ENCODE results near the gene NARF. TPM values are rescaled to one million over a fixed set of nuclear protein-coding genes. Genes with fewer than 3 reads are reported as not detected.
"Not testable (repeated sequence)": the region's sequence is repeated elsewhere in the genome, so short reads cannot be mapped to it uniquely, and the experiment has no call there.

Gene NARF
- total RNA-seq = 100 to 1,000 TPM; 150 to 153 TPM

- ChIA-PET POLR2A (interaction anchor here (0.7 to 5.0 kb wide), 28 partner anchors 9 to 775 kb away, joined by 3 to 68 read pairs (median 4); partner anchors contain the start of genes ARL16, CSNK1D, FOXK2 and HEXD), CTCF (interaction anchor here (1.1 to 1.6 kb wide), 2 partner anchors 36 to 39 kb away, joined by 4 to 6 read pairs; no protein-coding TSS in a partner anchor)
- Mint-ChIP-seq H3K4me3 (peak within 1 kb of the TSS; percentile 97), H3K27me3 (no peaks in the 10 kb centered on the region), H3K36me3 (ENCODE audit: low read depth) (peaks cover 55% of the 10 kb centered on the region), H3K9me3 (peaks cover 3% of the 10 kb centered on the region), H3K4me1 (peaks cover 56% of the 10 kb centered on the region), H3K27ac (peak within 1 kb of the TSS; percentile 96)
- DNase-seq = peak; percentile 97
Measured at GRCh38 chr17:82458179-82458884, at the start of gene NARF. TSS of gene NARF (plus strand) at chr17:82458741. CDS start at chr17:82458804, 63 bp downstream.

DNA sequence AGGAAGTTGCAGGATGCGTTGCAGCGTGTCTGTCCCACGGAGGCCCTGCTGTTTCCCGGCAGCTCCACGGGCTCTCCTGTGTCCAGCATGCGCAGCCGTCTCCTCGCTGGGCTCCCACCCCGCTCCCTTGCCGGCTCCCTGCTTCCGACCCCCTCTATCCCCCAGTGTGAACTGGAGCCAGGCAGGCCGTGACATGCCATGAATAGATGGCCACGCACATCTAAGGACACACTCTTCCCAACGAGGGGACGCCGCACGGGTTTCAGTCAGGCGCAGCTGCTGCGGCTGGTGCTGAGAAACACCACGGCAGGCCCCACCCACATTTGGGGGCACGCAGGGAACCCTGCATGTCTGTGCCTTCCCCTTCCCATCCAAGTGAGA, 49.6 kb upstream of the NARF start:
- ChIA-PET CTCF (no interaction called here), POLR2A (interaction anchor here (1.6 kb wide), 1 partner anchor 9 kb away, joined by 4 read pairs; no protein-coding TSS in a partner anchor)
- Mint-ChIP-seq H3K4me3 (no peak overlapping the region), H3K27ac (no peak overlapping the region), H3K27me3 (no peaks in the 10 kb centered on the region), H3K4me1 (peaks cover 9% of the 10 kb centered on the region), H3K9me3 (no peaks in the 10 kb centered on the region), H3K36me3 (ENCODE audit: low read depth) (peaks cover 7% of the 10 kb centered on the region)
- DNase-seq = no peak

- no peaks in the 10 kb centered on the region for H3K27me3 Mint-ChIP-seq
- POLR2A ChIA-PET = interaction anchor here (1.6 kb wide), 1 partner anchor 7 kb away, joined by 4 read pairs; no protein-coding TSS in a partner anchor
- H3K36me3 Mint-ChIP-seq (ENCODE audit: low read depth) = peaks cover 8% of the 10 kb centered on the region
- H3K4me1 Mint-ChIP-seq = peaks cover 17% of the 10 kb centered on the region
- DNase-seq = no peak
- no peaks in the 10 kb centered on the region for H3K9me3 Mint-ChIP-seq
- H3K4me3 Mint-ChIP-seq = no peak overlapping the region
- no peak overlapping the region for H3K27ac Mint-ChIP-seq
- CTCF ChIA-PET = interaction anchor here (1.1 to 1.3 kb wide), 2 partner anchors 14 to 168 kb away, joined by 3 to 4 read pairs; no protein-coding TSS in a partner anchor
Measured at GRCh38 chr17:82410014-82410716, 48.4 kb upstream of the NARF start.

- no peak overlapping the region for H3K4me3 Mint-ChIP-seq
- H3K36me3 Mint-ChIP-seq (ENCODE audit: low read depth) = peaks cover 6% of the 10 kb centered on the region
- no peaks in the 10 kb centered on the region for H3K9me3 Mint-ChIP-seq
- no peak overlapping the region for H3K27ac Mint-ChIP-seq
- ChIA-PET POLR2A (interaction anchor here (1.2 kb wide), 1 partner anchor 38 kb away, joined by 5 read pairs; no protein-coding TSS in a partner anchor), CTCF (interaction anchor here (1.3 kb wide), 1 partner anchor 13 kb away, joined by 3 read pairs; no protein-coding TSS in a partner anchor)
- H3K4me1 Mint-ChIP-seq = peaks cover 20% of the 10 kb centered on the region
- no peaks in the 10 kb centered on the region for H3K27me3 Mint-ChIP-seq
- no peak for DNase-seq
Measured at GRCh38 chr17:82411396-82412053, 47.0 kb upstream of the NARF start.

DNA sequence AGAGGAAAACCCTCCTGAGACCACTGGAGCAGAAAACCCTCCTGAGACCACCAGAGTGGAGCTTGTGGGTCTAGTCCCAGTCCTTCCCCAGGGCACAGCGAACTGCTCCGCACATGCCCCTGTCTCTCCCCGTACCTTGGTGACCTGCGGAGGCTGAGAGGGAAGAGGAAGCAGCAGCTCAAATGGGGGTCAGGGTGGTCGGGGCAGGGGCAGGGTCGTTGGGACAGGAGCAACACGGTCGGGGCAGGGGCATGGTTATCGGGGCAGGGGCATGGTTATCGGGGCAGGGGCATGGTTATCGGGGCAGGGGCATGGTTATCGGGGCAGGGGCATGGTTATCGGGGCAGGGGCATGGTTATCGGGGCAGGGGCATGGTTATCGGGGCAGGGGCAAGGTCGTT, 46.5 kb upstream of the NARF start:
- H3K36me3 Mint-ChIP-seq (ENCODE audit: low read depth); H3K4me3 Mint-ChIP-seq; DNase-seq; CTCF ChIA-PET; H3K9me3 Mint-ChIP-seq; H3K27ac Mint-ChIP-seq; H3K27me3 Mint-ChIP-seq: not testable (repeated sequence)
- peaks cover 20% of the 10 kb centered on the region for H3K4me1 Mint-ChIP-seq
- POLR2A ChIA-PET = interaction anchor here (1.2 kb wide), 1 partner anchor 37 kb away, joined by 5 read pairs; no protein-coding TSS in a partner anchor

- ChIA-PET POLR2A (no interaction called here), CTCF (interaction anchor here (1.1 to 1.3 kb wide), 2 partner anchors 60 to 62 kb away, joined by 4 read pairs; no protein-coding TSS in a partner anchor)
- Mint-ChIP-seq H3K36me3 (ENCODE audit: low read depth) (peaks cover 6% of the 10 kb centered on the region), H3K9me3 (no peaks in the 10 kb centered on the region), H3K4me1 (peaks cover 17% of the 10 kb centered on the region), H3K27ac (no peak overlapping the region), H3K4me3 (no peak overlapping the region), H3K27me3 (no peaks in the 10 kb centered on the region)
- no peak for DNase-seq
Measured at GRCh38 chr17:82412535-82413520, 45.7 kb upstream of the NARF start.

GRCh38 chr17:82414548-82415281, 43.8 kb upstream of the NARF start:
- Mint-ChIP-seq H3K36me3 (ENCODE audit: low read depth) (peaks cover 12% of the 10 kb centered on the region), H3K4me3 (no peak overlapping the region), H3K4me1 (peaks cover 21% of the 10 kb centered on the region), H3K27ac (no peak overlapping the region), H3K9me3 (no peaks in the 10 kb centered on the region), H3K27me3 (no peaks in the 10 kb centered on the region)
- CTCF ChIA-PET = interaction anchor here (0.6 to 1.3 kb wide), 3 partner anchors 62 to 71 kb away, joined by 3 to 4 read pairs (median 4); no protein-coding TSS in a partner anchor
- DNase-seq = peak; percentile 82
- POLR2A ChIA-PET = interaction anchor here (1.3 kb wide), 1 partner anchor 65 kb away, joined by 4 read pairs; no protein-coding TSS in a partner anchor

GRCh38 chr17:82415336-82415735, 43.2 kb upstream of the NARF start:
- H3K4me1 Mint-ChIP-seq = peaks cover 27% of the 10 kb centered on the region

DNA sequence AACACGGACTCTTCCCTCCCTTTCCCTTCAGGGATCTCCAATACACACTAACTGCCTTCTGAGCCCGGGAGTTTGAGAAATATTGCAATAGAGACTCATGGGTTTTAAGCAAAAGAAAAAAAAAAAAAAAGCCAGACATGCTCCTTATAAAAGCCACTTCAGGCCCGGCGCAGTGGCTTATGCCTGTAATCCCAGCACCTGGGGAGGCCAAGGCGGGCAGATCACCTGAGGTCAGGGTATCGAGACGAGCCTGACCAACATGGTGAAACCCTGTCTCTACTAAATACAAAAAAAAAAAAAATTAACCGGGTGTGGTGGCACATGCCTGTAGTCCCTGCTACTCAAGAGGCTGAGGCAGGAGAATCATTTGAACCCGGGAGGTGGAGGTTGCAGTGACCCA, 42.8 kb upstream of the NARF start:
- Mint-ChIP-seq H3K4me1 (peaks cover 27% of the 10 kb centered on the region), H3K27me3 (no peaks in the 10 kb centered on the region), H3K4me3 (no peak overlapping the region), H3K9me3 (no peaks in the 10 kb centered on the region), H3K27ac (no peak overlapping the region), H3K36me3 (ENCODE audit: low read depth) (peaks cover 20% of the 10 kb centered on the region)
- ChIA-PET CTCF (no interaction called here), POLR2A (interaction anchor here (5.1 kb wide), 1 partner anchor 41 kb away, joined by 31 read pairs; the partner anchor contains the start of gene NARF)
- DNase-seq = no peak

More at GRCh38 chr17:82415336-82415735, 43.2 kb upstream of the NARF start:
- no peak for DNase-seq
- Mint-ChIP-seq H3K9me3 (no peaks in the 10 kb centered on the region), H3K27ac (no peak overlapping the region), H3K36me3 (ENCODE audit: low read depth) (peaks cover 18% of the 10 kb centered on the region), H3K27me3 (no peaks in the 10 kb centered on the region), H3K4me3 (no peak overlapping the region)
- ChIA-PET CTCF (interaction anchor here (0.6 kb wide), 1 partner anchor 72 kb away, joined by 3 read pairs; no protein-coding TSS in a partner anchor), POLR2A (interaction anchor here (1.3 kb wide), 1 partner anchor 65 kb away, joined by 4 read pairs; no protein-coding TSS in a partner anchor)

- H3K27ac Mint-ChIP-seq = no peak overlapping the region
- CTCF ChIA-PET = interaction anchor here (1.5 to 2.0 kb wide), 2 partner anchors 33 to 181 kb away, joined by 7 read pairs; no protein-coding TSS in a partner anchor
- peaks cover 30% of the 10 kb centered on the region for H3K4me1 Mint-ChIP-seq
- no peak for DNase-seq
- no peaks in the 10 kb centered on the region for H3K27me3 Mint-ChIP-seq
- no peaks in the 10 kb centered on the region for H3K9me3 Mint-ChIP-seq
- POLR2A ChIA-PET = interaction anchor here (0.6 to 5.1 kb wide), 3 partner anchors 33 to 81 kb away, joined by 3 to 31 read pairs (median 8); partner anchors contain the start of gene NARF
- H3K4me3 Mint-ChIP-seq = no peak overlapping the region
- peaks cover 25% of the 10 kb centered on the region for H3K36me3 Mint-ChIP-seq (ENCODE audit: low read depth)
Measured at GRCh38 chr17:82416264-82416663, 42.3 kb upstream of the NARF start.

DNA sequence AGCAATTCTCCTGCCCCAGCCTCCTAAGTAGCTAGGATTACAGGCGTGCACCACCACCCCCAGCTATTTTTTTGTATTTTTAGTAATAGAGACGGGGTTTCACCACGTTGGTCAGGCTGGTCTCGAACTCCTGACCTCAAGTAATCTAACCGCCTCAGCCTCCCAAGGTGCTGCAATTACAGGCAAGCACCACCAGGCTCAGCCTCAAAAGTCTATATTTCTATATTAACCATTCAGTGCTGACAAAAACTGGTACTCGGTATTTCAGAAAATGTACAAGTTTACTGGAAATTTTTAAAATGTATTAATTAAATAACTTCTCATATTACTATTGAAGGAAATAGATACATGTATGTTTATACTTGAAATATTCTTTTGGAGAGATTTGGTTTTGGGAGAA, 41.8 kb upstream of the NARF start:
- no peak overlapping the region for H3K4me3 Mint-ChIP-seq
- H3K27me3 Mint-ChIP-seq = no peaks in the 10 kb centered on the region
- H3K27ac Mint-ChIP-seq = no peak overlapping the region
- ChIA-PET POLR2A (interaction anchor here (0.6 to 5.1 kb wide), 4 partner anchors 33 to 81 kb away, joined by 3 to 31 read pairs (median 6); partner anchors contain the start of gene NARF), CTCF (interaction anchor here (0.6 to 2.0 kb wide), 5 partner anchors 32 to 181 kb away, joined by 3 to 7 read pairs (median 3); partner anchors contain the start of gene FOXK2)
- H3K9me3 Mint-ChIP-seq = no peaks in the 10 kb centered on the region
- peaks cover 32% of the 10 kb centered on the region for H3K4me1 Mint-ChIP-seq
- H3K36me3 Mint-ChIP-seq (ENCODE audit: low read depth) = peaks cover 30% of the 10 kb centered on the region
- no peak for DNase-seq

All from activated CD4-positive, alpha-beta memory T cell treated with anti-CD3 and anti-CD28 coated beads, Interleukin-2, amount 10 ng/mL, durations not matched to agents 7 days and 5 days (primary cell).